Endothelial cell of umbilical vein (primary cell): ENCODE measurements around the gene FNBP1. TPM values are rescaled to one million over a fixed set of nuclear protein-coding genes. Genes with fewer than 3 reads are reported as not detected.

Experiments used
- BruUV-seq: library from RNA; stranded (reverse); fragments of 400-500 nt; replicated peaks from 2 replicates; lab custom pipeline; 2021; lab: Mats Ljungman, UMichigan
- CTCF ChIA-PET: fragments of 300-600, 350-600 bp; sonication (Branson Sonifier 250); formaldehyde crosslinking; loops from one replicate; lab custom pipeline; 2021; ENCODE audit warnings: antibody characterized with exemption, inconsistent platforms; lab: Charles Lee
- POLR2A ChIA-PET: fragments of 300-600, 350-600 bp; sonication (Branson Sonifier 250); formaldehyde crosslinking; loops from one replicate; lab custom pipeline; 2021; ENCODE audit warnings: antibody characterized with exemption, inconsistent platforms; lab: Charles Lee
- DNase-seq: peaks from one replicate; pipeline ENCODE4 v3.0.0-alpha.2; 2011; ENCODE audit warnings: low read depth, low spot score
- FAIRE-seq: peaks from 2 replicates; lab custom pipeline; 2011; peaks lifted over from hg19 to GRCh38; lab: Jason Lieb, UNC
- H2AFZ ChIP-seq: 2 replicates; pipeline ENCODE4 v1.6.0; 2012; ENCODE audit warnings: low read depth, low read length, control low read depth, inconsistent platforms
- H3K27ac ChIP-seq: 2 replicates; pipeline ENCODE4 v1.5.1; 2011; ENCODE audit warnings: low read depth, mild to moderate bottlenecking, control low read depth, low read length, moderate library complexity; ENCODE audit not compliant: insufficient read depth
- H3K27me3 ChIP-seq, 2 experiments: 2 replicates each; pipeline versions ENCODE4 v1.6.0 to v1.6.1; 2011; ENCODE audit warnings: low read length in 2 of 2, mixed read lengths in 1 of 2; ENCODE audit not compliant: control insufficient read depth in 2 of 2, insufficient read depth in 2 of 2
- H3K36me3 ChIP-seq, 2 experiments: 2 replicates in 1 of 2; 3 replicates in 1 of 2; pipeline ENCODE4 v1.5.1; 2011; ENCODE audit warnings: low read length in 2 of 2, mild to moderate bottlenecking in 1 of 2, moderate library complexity in 1 of 2; ENCODE audit not compliant: control insufficient read depth in 2 of 2, insufficient read depth in 2 of 2; ENCODE audit errors: extremely low read depth in 1 of 2
- H3K4me1 ChIP-seq: 3 replicates; pipeline ENCODE4 v1.5.1; 2011; ENCODE audit warnings: mild to moderate bottlenecking, low read length; ENCODE audit not compliant: control insufficient read depth, insufficient read depth; ENCODE audit errors: extremely low read depth
- H3K4me2 ChIP-seq: 2 replicates; pipeline ENCODE4 v1.6.1; 2011; ENCODE audit warnings: low read length, control low read depth, mixed read lengths; ENCODE audit not compliant: insufficient read depth
- H3K4me3 ChIP-seq, 3 experiments: fragments of 200-600 bp in 1 of 3; sonication (generic), shearing (Covaris generic) in 1 of 3; replicated peaks in 1 of 3; 2 replicates each; pipeline ENCODE4 v1.5.1; 2011 to 2016; ENCODE audit warnings: control low read depth in 3 of 3, low read length in 3 of 3, mild to moderate bottlenecking in 2 of 3, inconsistent platforms in 1 of 3, low read depth in 1 of 3, moderate library complexity in 1 of 3; ENCODE audit not compliant: insufficient read depth in 1 of 3
- H3K79me2 ChIP-seq: 2 replicates; pipeline ENCODE4 v1.6.0; 2012; ENCODE audit warnings: low read length, inconsistent platforms; ENCODE audit not compliant: control insufficient read depth, insufficient read depth
- H3K9ac ChIP-seq: replicated peaks from 2 replicates; pipeline ENCODE3; 2011; ENCODE audit warnings: low read length, control low read depth; ENCODE audit not compliant: insufficient read depth; ENCODE audit errors: extremely low read depth
- H3K9me1 ChIP-seq: replicated peaks from 3 replicates; pipeline ENCODE4 v1.6.0; 2011; ENCODE audit warnings: mild to moderate bottlenecking, low read length; ENCODE audit not compliant: control insufficient read depth, insufficient read depth; ENCODE audit errors: extremely low read depth
- H3K9me3 ChIP-seq: replicated peaks from 2 replicates; pipeline ENCODE4 v1.5.1; 2012; ENCODE audit warnings: low read length, inconsistent platforms; ENCODE audit not compliant: control insufficient read depth, insufficient read depth
- H4K20me1 ChIP-seq: replicated peaks from 2 replicates; pipeline ENCODE3; 2011; ENCODE audit warnings: mild to moderate bottlenecking, low read length; ENCODE audit not compliant: control insufficient read depth, insufficient read depth; ENCODE audit errors: extremely low read depth
- CTCF ChIP-seq, 2 donors: IDR thresholded peaks; 1 replicate in 1 of 2; 2 replicates in 1 of 2; pipeline ENCODE4 v1.5.1; 2011; ENCODE audit warnings: low read length in 2 of 2, mild to moderate bottlenecking in 2 of 2, moderate library complexity in 2 of 2, control low read depth in 1 of 2, inconsistent platforms in 1 of 2, low read depth in 1 of 2; ENCODE audit not compliant: insufficient read depth in 1 of 2; ENCODE audit errors: extremely low read depth in 1 of 2
- EZH2 ChIP-seq: IDR thresholded peaks from 2 replicates; pipeline ENCODE4 v1.6.1; 2012; ENCODE audit warnings: borderline replicate concordance, low read depth, mild to moderate bottlenecking, moderate library complexity, low read length, inconsistent platforms; ENCODE audit not compliant: severe bottlenecking
- FOS ChIP-seq: IDR thresholded peaks from 2 replicates; pipeline ENCODE4 v1.6.1; 2011; ENCODE audit warnings: mild to moderate bottlenecking, low read length, moderate library complexity, borderline replicate concordance; ENCODE audit not compliant: insufficient read depth
- GATA2 ChIP-seq: IDR thresholded peaks from 2 replicates; pipeline ENCODE4 v1.7.0; 2011; ENCODE audit warnings: low read depth, mild to moderate bottlenecking, moderate library complexity, mixed read lengths, low read length; ENCODE audit not compliant: insufficient read length, insufficient read depth
- JUN ChIP-seq: IDR thresholded peaks from 2 replicates; pipeline ENCODE4 v1.6.1; 2011; ENCODE audit warnings: borderline replicate concordance, low read depth; ENCODE audit not compliant: insufficient read length, insufficient read depth
- MYC ChIP-seq: IDR thresholded peaks from one replicate; pipeline ENCODE4 v1.6.1; 2011; ENCODE audit warnings: mild to moderate bottlenecking, low read depth, low read length
- POLR2A ChIP-seq: IDR thresholded peaks from 2 replicates; pipeline ENCODE4 v1.6.1; 2012; ENCODE audit warnings: low read depth, mild to moderate bottlenecking, control low read depth, low read length
- POLR2AphosphoS5 ChIP-seq: IDR thresholded peaks from 2 replicates; pipeline ENCODE4 v1.6.1; 2012; ENCODE audit warnings: low read depth, mild to moderate bottlenecking, control low read depth, low read length, moderate library complexity; ENCODE audit not compliant: insufficient read depth
- dilution Hi-C: fragments of 300-500 bp; cut with MboI; formaldehyde crosslinking; loops from one replicate; pipeline ENCODE4 v1.15.0; 2019; ENCODE audit warnings: low sequenced_read_pairs; ENCODE audit not compliant: extremely low pct_ligation_motif_present
- intact Hi-C: fragments of 100-400 bp; cut with micrococcal nuclease; formaldehyde crosslinking; loops from one replicate; pipeline ENCODE4 v1.10.0; 2022
- polyA plus RNA-seq, 4 experiments: library from polyadenylated mRNA; depleted of rRNA in 3 of 4; stranded (reverse) in 3 of 4; unstranded in 1 of 4; fragments of >200 nt; gene quantifications; 2 replicates each; pipeline versions ENCODE4 v1.2.1 to v1.2.3, GENCODE V29; 2011 to 2012; ENCODE audit warnings: missing spikeins in 1 of 4
- total RNA-seq: library from RNA; stranded (reverse); gene quantifications from 2 replicates; pipeline ENCODE4 v1.2.3, GENCODE V29; 2021
- TF ChIP-seq, protein P1 (sequence below): IDR thresholded peaks from 2 replicates; pipeline ENCODE4 v1.6.1; 2011; ENCODE audit not compliant: insufficient read depth, insufficient read length

Gene FNBP1
- total and polyA plus RNA-seq, 2 donors (not counting 3 experiments of a cell fraction or from before 2014, with no cell fraction given) = 10.9 to 43.9 TPM

DNA sequence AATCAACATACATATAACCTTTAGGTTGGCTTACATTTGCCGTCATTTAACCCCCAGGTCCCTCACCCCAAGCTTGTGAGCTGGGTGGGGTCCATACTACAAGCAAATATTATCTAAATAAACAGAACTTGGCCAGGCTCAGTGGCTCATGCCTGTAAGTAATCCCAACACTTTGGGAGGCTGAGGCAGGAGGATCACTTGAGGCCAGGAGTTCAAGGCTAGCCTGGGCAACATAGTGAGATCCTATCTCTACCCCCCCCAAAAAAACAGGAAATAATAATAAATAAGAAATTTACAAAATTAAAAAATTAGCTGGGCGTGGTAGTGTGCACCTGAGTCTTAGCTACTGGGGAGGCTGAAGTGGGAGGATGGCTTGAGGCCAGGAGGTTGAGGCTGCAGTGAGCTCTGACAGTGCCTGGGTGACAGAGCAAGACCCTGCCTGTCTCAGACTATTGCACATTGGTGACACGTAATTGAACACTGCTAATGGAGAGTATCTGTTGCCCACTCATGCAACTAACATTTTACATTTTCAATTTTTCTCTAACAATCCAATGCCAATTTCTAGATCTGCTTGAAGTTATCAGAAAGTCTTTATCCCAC is 18.9 kb downstream of the FNBP1 start:
- no peak overlapping the region for H2AFZ ChIP-seq
- no peaks in the 10 kb centered on the region for H3K36me3 ChIP-seq
- no peak overlapping the region for H3K27ac ChIP-seq
- H3K9me1 ChIP-seq = no peaks in the 10 kb centered on the region
- H4K20me1 ChIP-seq = no peaks in the 10 kb centered on the region
- DNase-seq (no peak), FAIRE-seq (no peak)
- ChIA-PET CTCF (interaction anchor here (1.1 kb wide), 1 partner anchor 9 kb away, joined by 3 read pairs; no protein-coding TSS in a partner anchor), POLR2A (no interaction called here)
- no peak overlapping the region for H3K4me2 ChIP-seq
- H3K79me2 ChIP-seq = no peaks in the 10 kb centered on the region
- no TSS peak for BruUV-seq
- no peaks in the 10 kb centered on the region for H3K9me3 ChIP-seq
- no peaks in the 10 kb centered on the region for H3K27me3 ChIP-seq
- intact Hi-C loops (no loop called here), dilution Hi-C loops (no loop called here)
- TF ChIP-seq FOS (no peak), JUN (no peak), CTCF (IDR thresholded peaks at IDR 0.05; ENCODE audit: extremely low read depth in 1 of 2, insufficient read depth in 1 of 2, low read depth in 1 of 2, low read length in 2 of 2) (no peak), POLR2AphosphoS5 (no peak), GATA2 (no peak), EZH2 (no peak), POLR2A (no peak), MYC (no peak)
- TF ChIP-seq, protein P1, sequence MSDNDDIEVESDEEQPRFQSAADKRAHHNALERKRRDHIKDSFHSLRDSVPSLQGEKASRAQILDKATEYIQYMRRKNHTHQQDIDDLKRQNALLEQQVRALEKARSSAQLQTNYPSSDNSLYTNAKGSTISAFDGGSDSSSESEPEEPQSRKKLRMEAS = no peak
- H3K4me1 ChIP-seq = peaks cover 3% of the 10 kb centered on the region
- no peak overlapping the region for H3K9ac ChIP-seq
- H3K4me3 ChIP-seq = no peak overlapping the region
